Kidney (tissue), 14 donors: Measurements from ENCODE around the gene PYDC2. TPM values are rescaled to one million over a fixed set of nuclear protein-coding genes. Genes with fewer than 3 reads are reported as not detected.

Experiments
- DNase-seq, 5 donors: peaks; one replicate each; pipeline ENCODE4 v3.0.0-alpha.2; 2013 to 2020
- FAIRE-seq: peaks from 2 replicates; lab custom pipeline; 2012; peaks lifted over from hg19 to GRCh38; lab: Jason Lieb, UNC
- H3K27ac ChIP-seq, 2 donors: one replicate each; pipeline ENCODE4 v1.7.0; 2013; ENCODE audit warnings: low read depth in 2 of 2, low read length in 2 of 2, inconsistent platforms in 1 of 2
- H3K27me3 ChIP-seq: one replicate; pipeline ENCODE4 v1.7.1; 2013; ENCODE audit warnings: low read length, inconsistent platforms; ENCODE audit not compliant: control insufficient read depth, insufficient read depth
- H3K36me3 ChIP-seq, 3 donors: one replicate each; pipeline versions ENCODE4 v1.7.0 to v1.7.1; 2013; ENCODE audit warnings: low read length in 3 of 3, control low read depth in 1 of 3, inconsistent platforms in 1 of 3; ENCODE audit not compliant: insufficient read depth in 3 of 3, control insufficient read depth in 2 of 3
- H3K4me1 ChIP-seq, 3 donors: one replicate each; pipeline versions ENCODE4 v1.7.0 to v1.7.1; 2013; ENCODE audit warnings: low read length in 3 of 3, inconsistent platforms in 1 of 3, low read depth in 1 of 3; ENCODE audit not compliant: control insufficient read depth in 2 of 3, insufficient read depth in 2 of 3
- H3K4me3 ChIP-seq, 3 donors: one replicate each; pipeline versions ENCODE4 v1.7.0 to v1.8.1; 2013; ENCODE audit warnings: low read length in 3 of 3, control low read depth in 1 of 3, inconsistent platforms in 1 of 3
- H3K9ac ChIP-seq, 3 donors: one replicate each; pipeline versions ENCODE4 v1.7.0 to v1.7.1; 2013; ENCODE audit warnings: low read length in 3 of 3, control low read depth in 1 of 3, inconsistent platforms in 1 of 3
- H3K9me3 ChIP-seq, 3 donors: one replicate each; pipeline versions ENCODE4 v1.7.0 to v1.7.1; 2013; ENCODE audit warnings: low read length in 3 of 3, control low read depth in 1 of 3, inconsistent platforms in 1 of 3; ENCODE audit not compliant: control insufficient read depth in 2 of 3, insufficient read depth in 1 of 3
- CTCF ChIP-seq: IDR thresholded peaks from 3 replicates; pipeline ENCODE4 v1.5.1; 2012; ENCODE audit warnings: mild to moderate bottlenecking, moderate library complexity, borderline replicate concordance; ENCODE audit not compliant: insufficient read depth; ENCODE audit errors: extremely low read depth
- intact Hi-C: fragments of 100-400 bp; cut with DNase I; formaldehyde crosslinking; loops from one replicate; pipeline ENCODE4 v1.11.1; 2022
- polyA plus RNA-seq: library from polyadenylated mRNA; stranded (reverse); fragments of 350-450 nt; fragmentation: Illumina TruSeq; extraction: RNeasy Lipid Tissue Mini Kit (QIAGEN cat#74804); gene quantifications from one replicate; pipeline ENCODE4 v1.2.3, GENCODE V29; 2014; ENCODE audit warnings: low read depth, low replicate concordance; ENCODE audit not compliant: insufficient read depth
- total RNA-seq: library from RNA; stranded (reverse); fragmentation: NEBNext Ultra II Directional; extraction: Animal tissue kit (Norgen Biotek cat#: 25700); gene quantifications from one replicate; pipeline ENCODE4 v1.2.1, GENCODE V29; 2021
- donor health status: control.
- donor health status: control.
- donor health status: control.
- donor health status: control.
- donor health status: control.
- donor health status: DM: yes; HTN: yes; CAD: no.
- donor health status: Normal renal cell carcinoma (clear cell type).

PYDC2 gene
- total and polyA plus RNA-seq, 2 donors from 2014 or later, result not detected

- TF ChIP-seq CTCF, result no peak
- H3K36me3 ChIP-seq, result no peaks in the 10 kb centered on the region
Measured at GRCh38 chr3:191414732-191415131, 46.2 kb upstream of the PYDC2 start.

GRCh38 chr3:191415566-191415965 is 45.4 kb upstream of the PYDC2 start:
- intact Hi-C loops, result no loop called here
- no peak for FAIRE-seq

More at GRCh38 chr3:191414732-191415131, 46.2 kb upstream of the PYDC2 start:
- FAIRE-seq, result no peak
- no peak overlapping the region for H3K9ac ChIP-seq
- intact Hi-C loops, result no loop called here
- H3K9me3 ChIP-seq, result peaks cover 0 to 2% (median 0%) of the 10 kb centered on the region in 3 donors
- no peak overlapping the region for H3K4me3 ChIP-seq
- no peak overlapping the region for H3K27ac ChIP-seq
- no peak for DNase-seq
- no peaks in the 10 kb centered on the region for H3K4me1 ChIP-seq
- H3K27me3 ChIP-seq, result no peaks in the 10 kb centered on the region

GRCh38 chr3:191417457-191417729 is 43.6 kb upstream of the PYDC2 start:
- H3K36me3 ChIP-seq, result no peaks in the 10 kb centered on the region
- H3K4me1 ChIP-seq, result no peaks in the 10 kb centered on the region
- FAIRE-seq, result no peak
- intact Hi-C loops, result no loop called here
- DNase-seq, result no peak
- H3K27me3 ChIP-seq, result no peaks in the 10 kb centered on the region
- TF ChIP-seq CTCF, result no peak
- H3K27ac ChIP-seq, result no peak overlapping the region
- H3K9ac ChIP-seq, result no peak overlapping the region
- no peak overlapping the region for H3K4me3 ChIP-seq
- no peaks in the 10 kb centered on the region for H3K9me3 ChIP-seq

More at GRCh38 chr3:191415566-191415965, 45.4 kb upstream of the PYDC2 start:
- no peak for TF ChIP-seq CTCF
- Histone ChIP-seq H3K4me3 (no peak overlapping the region), H3K36me3 (no peaks in the 10 kb centered on the region), H3K9ac (no peak overlapping the region), H3K4me1 (no peaks in the 10 kb centered on the region), H3K9me3 (no peaks in the 10 kb centered on the region), H3K27ac (no peak overlapping the region), H3K27me3 (no peaks in the 10 kb centered on the region)
- DNase-seq, result peak in 1 of 5 donors; percentile 45

- H3K27ac ChIP-seq, result no peak overlapping the region
- intact Hi-C loops, result no loop called here
- peaks cover 0 to 4% (median 0%) of the 10 kb centered on the region in 3 donors for H3K9me3 ChIP-seq
- no peaks in the 10 kb centered on the region for H3K36me3 ChIP-seq
- H3K27me3 ChIP-seq, result no peaks in the 10 kb centered on the region
- no peaks in the 10 kb centered on the region for H3K4me1 ChIP-seq
- H3K9ac ChIP-seq, result no peak overlapping the region
- TF ChIP-seq CTCF, result no peak
- FAIRE-seq (no peak), DNase-seq (no peak)
- no peak overlapping the region for H3K4me3 ChIP-seq
Measured at GRCh38 chr3:191420771-191421170, 40.2 kb upstream of the PYDC2 start.
